ENCODE results near the gene ERICH3.

ERICH3 gene

GRCh38 chr1:74587888-74588287, 85.7 kb downstream of the ERICH3 start:
- no peak for DNase-seq (ENCODE audit: low spot score)

DNA sequence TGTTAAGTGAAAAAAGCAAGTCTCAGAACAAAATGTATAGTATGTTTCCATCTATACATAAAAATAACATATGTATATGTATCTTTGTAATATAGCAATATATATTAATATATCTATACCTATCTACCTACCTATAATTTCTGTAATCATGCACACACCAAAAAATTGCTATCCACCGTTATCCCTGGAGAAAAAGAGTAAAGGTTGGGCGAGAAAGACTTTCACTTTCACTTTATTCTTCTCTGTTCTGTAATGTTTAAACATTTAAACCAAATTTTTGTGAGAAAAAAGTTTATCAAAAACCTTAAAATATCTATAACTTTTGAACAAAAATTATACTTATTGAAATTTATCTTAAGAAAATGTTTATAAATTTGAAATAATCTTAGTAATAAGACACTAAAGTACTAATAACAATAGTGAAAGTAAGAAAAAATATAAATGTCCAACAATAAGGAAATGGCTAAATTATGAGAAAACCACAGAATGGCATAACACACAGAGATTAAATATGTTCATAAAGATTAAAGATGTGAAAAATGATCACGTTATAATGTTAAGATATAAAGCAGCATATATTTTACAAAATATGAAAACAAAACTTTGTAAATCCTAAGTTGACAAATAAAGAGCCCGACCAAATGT, 87.2 kb downstream of the ERICH3 start:
- DNase-seq (ENCODE audit: low spot score), result no peak

GRCh38 chr1:74584185-74584584, 89.4 kb downstream of the ERICH3 start:
- no peak for DNase-seq (ENCODE audit: low spot score)

DNA sequence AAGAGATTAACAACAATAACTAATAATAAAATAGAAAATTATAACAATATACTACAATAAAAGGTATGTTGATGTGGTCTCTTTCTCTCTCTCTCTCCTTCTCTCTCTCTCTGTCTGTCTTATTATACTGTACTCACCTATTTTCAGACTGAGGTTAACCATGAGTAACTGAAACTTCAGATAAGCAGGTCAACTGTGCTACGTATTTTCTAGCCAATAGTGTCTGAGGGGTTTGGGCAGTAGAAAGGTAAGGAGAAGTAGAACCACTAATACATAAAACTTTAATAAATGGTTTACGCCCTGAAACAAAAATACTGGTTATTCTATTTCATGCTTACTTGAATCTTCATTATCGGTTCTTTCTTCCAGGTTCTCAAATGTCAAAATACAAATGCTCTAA, 90.2 kb downstream of the ERICH3 start:
- no peak for DNase-seq (ENCODE audit: low spot score)

DNA sequence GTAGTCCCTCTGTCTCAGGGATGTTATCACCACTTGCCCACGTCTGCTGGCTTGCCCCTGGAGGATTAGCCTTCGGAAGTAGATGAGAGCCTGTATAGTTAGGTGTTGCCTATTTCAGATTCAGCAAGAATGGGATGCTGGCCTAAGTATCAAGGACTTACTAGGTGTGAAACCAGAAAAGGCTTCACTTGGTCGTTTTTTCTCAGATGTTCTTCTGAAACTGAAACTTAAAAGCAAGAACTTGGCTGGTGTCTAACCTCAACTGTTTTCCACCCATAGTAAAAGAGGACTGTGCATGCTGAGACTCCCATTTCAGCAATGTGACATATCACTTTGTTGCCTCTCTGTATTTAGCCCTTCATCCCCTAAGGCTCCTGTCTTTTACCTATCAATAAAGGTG, 94.2 kb downstream of the ERICH3 start:
- DNase-seq (ENCODE audit: low spot score), result no peak

GRCh38 chr1:74578101-74578500, 95.5 kb downstream of the ERICH3 start:
- DNase-seq (ENCODE audit: low spot score), result no peak

- no peak for DNase-seq (ENCODE audit: low spot score)
Observed at GRCh38 chr1:74571891-74572290, 101.7 kb downstream of the ERICH3 start.

DNA sequence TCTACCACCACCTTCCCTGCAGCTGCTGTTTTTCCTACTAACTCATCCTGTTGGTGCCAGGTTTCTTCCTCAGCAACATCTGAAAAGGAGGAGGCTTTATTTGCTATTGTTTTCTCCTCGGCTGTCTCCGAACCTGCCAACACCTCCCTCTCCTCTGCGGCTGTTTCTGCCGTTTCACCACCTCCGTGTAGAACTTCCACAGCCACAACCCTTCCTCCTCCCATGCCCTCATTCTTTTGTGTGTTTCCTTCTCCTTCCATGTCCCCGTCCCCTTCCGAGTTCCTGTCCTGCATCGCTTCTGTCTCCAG, 102.1 kb downstream of the ERICH3 start:
- no peak for DNase-seq (ENCODE audit: low spot score)

GRCh38 chr1:74570797-74571492, 102.6 kb downstream of the ERICH3 start:
- no peak for DNase-seq (ENCODE audit: low spot score)

DNA sequence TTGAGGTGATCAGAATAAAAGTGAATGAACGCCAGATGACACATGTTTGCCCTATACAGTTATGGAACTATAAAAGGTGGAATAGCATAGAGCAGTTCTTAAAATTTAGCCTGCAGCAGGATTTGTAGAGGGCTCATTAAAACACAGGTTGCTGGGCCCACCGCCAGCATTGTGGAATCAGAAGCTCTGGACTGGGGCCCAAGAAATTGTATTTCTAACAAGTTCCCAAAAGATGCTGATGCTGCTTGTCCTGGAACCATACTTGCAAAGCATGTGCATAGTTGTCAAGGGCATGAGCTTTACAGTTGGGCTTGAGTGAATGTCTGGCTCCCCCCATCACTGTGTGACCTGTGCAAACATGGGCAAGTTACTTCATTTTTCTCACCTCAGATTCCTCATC, 123.7 kb downstream of the ERICH3 start:
- no peak for DNase-seq (ENCODE audit: low spot score)

DNA sequence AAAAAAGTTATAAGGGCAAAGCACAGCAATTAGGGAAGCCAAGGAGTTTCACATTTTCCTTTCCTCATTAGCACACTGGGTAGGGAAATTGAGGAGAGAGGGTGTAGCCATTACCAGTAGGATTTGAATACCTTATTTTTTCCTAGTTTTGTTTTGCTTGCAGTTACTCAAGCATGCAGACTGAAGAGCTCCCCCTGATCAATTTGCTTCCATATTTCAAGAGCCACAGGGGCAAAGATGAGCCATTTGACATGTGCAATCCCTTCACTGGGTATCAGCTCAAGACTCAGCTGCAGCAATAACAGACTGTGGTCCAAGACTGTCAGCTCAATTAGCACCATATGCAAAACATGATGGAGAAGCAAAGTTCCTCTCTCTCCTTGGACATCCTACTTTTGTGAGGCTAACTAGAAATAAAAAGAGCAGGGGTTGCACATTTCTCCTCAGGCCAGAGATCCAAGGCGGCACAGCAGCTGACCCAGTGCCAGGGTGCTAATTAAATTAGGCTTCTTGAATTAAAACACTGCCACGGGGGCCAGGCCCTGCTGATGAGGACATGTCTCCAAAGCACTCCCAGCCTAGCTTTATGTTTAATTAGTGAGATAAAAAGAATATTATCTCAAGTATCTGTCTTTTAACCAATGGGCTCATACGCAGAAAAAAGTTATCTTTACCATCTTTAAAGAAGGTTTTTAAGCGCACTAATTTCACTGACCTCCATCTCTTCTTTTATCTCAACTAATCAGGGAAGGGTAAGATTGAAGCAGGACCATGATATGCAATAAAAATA, 124.4 kb downstream of the ERICH3 start:
- no peak for DNase-seq (ENCODE audit: low spot score)

DNA sequence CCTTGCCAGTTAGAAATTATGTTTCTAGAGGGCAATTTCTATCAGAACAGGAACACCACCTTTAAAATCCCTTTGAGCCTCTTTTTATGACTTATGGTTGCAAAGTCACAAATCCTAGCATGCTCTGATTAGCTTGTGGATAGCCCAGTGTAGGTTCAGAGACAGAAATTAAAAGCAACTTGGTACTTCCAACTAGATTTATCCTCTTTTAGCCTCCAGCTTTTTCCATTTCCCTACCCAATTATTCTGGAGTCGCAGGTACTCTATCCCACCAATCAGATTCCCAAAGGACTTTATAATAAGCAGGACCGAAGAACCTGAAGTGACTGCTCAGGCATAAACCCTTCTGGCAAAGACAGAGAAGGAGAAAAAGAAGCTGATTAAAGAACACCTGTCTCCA, 127.8 kb downstream of the ERICH3 start:
- no peak for DNase-seq (ENCODE audit: low spot score)

GRCh38 chr1:74534241-74534640, 139.4 kb downstream of the ERICH3 start:
- no peak for DNase-seq (ENCODE audit: low spot score)

DNA sequence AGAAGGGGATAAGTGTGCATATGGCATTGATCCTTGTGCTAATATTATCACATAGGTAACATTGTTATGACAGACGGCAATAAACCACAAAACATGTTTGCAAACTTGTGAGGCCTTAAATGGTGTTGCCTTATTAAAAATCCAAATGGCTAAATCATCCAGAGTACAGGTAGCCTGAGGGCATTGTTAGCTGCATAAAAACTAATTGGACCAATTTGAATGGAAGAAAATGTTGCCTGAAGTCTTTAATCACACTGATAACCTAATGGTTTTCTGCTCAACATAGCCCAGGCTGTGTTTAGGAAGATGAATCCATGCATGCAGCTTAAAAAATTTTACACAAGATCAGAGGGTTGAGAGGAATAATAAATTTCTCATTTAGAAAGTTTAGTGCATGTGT, 141.8 kb downstream of the ERICH3 start:
- no peak for DNase-seq (ENCODE audit: low spot score)

GRCh38 chr1:74530892-74531291, 142.7 kb downstream of the ERICH3 start:
- no peak for DNase-seq (ENCODE audit: low spot score)

GRCh38 chr1:74528123-74528522, 145.5 kb downstream of the ERICH3 start:
- no peak for DNase-seq (ENCODE audit: low spot score)

GRCh38 chr1:74526708-74527107, 146.9 kb downstream of the ERICH3 start:
- no peak for DNase-seq (ENCODE audit: low spot score)

DNA sequence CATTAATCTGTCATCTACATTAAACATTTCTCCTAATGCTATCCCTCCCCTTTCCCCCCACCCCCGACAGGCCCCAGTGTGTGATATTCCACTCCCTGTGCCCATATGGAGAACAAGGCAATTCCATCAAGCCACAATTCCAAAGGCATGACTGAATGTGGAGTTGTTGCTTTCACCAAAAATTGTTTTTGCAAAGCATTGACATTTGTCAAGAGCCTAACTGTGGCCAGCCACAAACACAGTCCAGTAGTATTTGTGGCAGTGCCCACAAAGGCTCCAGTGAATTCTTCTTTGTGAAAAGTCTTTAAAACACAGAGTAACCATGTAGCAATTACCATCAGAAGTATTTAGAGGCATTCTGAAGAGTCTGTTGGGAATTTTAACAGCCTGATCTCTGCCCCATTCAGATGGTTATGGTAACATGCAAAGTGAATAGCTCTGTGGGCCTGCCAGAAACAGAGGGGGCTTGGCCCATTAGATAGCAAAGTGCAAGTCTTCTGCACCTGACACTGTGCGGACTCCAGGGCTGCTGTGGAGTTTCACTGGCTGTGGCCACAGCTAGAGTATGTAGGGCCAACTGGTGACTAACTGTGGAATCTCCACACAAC, 149.6 kb downstream of the ERICH3 start:
- no peak for DNase-seq (ENCODE audit: low spot score)

DNA sequence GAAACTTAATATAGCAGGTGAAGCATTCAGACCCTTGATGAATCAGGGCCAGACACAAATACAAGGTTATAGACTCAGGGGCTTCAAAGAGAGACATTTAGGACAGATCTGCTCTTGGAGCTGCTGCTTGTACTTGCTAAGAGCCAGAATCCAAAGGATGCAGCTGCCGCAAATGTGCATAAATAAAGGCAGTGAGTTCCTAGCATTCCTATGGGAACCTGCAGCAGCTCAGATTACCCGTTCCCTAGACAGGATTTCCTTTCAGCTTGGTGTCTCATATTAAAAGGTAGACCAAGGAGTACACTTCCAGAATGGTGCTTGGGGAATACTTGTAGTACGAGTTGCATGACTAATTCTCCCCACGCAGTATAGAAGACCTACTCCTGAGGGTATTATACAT, 151.4 kb downstream of the ERICH3 start:
- DNase-seq (ENCODE audit: low spot score), result no peak

Data from cerebellar cortex (tissue), 1 donor.